Kidney glomerular epithelial cell (primary cell): ENCODE results near the gene CROCC.
"Not testable (repeated sequence)": the region's sequence is repeated elsewhere in the genome, so short reads cannot be mapped to it uniquely, and the experiment has no call there.

Experiments used
- DNase-seq: peaks from one replicate; lab custom pipeline; 2025; lab: John Stamatoyannopoulos, UW

The CROCC gene

DNA sequence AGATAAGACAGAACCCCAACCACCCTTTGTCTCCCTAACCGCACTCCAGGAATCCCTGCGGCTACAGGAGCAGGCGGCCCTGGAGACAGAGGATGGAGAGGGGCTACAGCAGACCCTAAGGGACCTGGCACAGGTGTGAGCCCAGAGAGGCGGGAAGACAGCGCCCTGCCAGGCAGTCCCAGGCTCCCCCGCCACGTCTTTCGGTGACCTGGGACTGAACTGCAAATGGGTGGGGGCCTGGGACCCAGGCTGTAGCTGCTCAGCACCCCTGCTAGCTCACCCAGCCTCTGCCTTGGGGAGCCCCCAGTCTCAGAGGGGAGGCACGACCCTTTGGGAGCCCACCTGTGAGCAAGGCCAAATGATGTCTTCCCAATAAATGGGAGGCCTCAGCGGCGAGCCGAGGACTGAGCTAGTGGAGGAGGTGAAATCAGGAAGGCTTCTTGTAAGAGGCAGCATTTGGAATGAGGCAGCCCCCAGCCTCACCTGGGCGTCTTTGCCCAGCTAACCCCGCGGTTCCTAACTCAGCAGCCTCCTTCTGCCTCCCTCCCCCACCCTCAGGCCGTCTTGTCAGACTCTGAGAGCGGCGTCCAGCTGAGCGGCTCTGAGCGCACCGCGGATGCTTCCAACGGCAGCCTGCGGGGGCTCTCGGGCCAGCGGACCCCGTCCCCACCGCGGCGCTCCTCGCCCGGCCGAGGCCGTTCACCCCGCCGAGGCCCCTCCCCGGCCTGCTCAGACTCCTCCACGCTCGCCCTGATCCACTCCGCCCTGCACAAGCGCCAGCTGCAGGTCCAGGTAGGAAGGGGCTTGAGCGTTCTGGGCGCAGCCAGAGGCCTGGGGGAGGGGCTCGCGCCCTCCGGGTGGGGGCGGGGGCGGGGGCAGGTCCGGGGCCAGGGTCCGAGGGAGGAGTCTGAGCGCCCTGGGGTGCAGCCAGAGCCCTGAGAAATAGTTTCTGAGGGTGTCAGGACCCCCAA, 16.9 kb downstream of the CROCC start:
- DNase-seq, result no peak

DNA sequence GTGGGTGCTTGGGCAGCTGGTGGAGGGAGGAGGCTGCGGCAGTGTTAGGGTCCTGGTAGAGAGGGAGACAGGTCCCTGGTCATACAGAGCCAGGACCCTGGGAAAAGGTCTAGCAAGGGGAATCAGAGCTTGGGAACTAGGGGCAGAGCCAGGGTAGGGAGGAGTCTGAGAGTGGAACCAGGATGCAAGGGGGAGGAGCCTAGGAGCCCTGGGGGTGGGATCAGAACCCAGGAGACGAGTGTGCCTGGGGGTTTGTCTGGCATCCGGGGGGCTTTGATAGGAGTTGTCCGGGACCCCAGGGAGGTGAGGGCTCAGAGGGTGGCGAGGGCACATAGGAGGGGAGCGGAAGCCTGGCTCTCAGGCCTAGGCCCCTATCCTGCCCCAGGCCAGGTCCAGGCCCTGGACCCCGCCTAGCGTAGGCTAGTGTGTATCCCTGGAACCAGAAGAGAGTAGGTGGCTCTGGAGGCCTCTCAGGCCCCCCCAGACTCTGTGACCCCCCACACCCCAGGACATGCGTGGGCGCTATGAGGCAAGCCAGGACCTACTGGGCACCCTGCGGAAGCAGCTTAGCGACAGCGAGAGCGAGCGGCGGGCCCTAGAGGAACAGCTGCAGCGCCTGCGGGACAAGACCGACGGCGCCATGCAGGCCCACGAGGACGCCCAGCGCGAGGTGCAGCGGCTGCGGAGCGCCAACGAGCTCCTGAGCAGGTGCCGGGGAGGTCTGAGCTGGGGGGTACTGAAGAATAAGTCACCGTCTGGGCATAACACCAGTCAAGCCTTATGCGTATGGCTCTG, 17.9 kb downstream of the CROCC start:
- not testable (repeated sequence) for DNase-seq

DNA sequence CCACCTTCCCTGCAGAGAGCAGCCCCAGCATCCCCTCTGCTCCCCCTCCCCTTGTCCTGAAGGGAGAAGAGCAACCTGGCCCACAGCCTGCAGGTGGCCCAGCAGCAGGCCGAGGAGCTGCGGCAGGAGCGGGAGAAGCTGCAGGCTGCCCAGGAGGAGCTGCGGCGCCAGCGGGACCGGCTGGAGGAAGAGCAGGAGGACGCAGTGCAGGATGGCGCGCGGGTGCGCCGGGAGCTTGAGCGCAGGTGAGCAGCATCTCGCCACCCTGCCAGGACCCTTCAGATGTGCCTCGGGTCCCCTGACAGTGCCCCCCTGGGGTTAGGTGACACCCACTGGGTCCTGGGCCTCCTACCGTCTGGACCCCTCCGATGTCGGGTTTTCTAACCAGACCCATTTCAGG, 22.3 kb downstream of the CROCC start:
- DNase-seq, result no peak

DNA sequence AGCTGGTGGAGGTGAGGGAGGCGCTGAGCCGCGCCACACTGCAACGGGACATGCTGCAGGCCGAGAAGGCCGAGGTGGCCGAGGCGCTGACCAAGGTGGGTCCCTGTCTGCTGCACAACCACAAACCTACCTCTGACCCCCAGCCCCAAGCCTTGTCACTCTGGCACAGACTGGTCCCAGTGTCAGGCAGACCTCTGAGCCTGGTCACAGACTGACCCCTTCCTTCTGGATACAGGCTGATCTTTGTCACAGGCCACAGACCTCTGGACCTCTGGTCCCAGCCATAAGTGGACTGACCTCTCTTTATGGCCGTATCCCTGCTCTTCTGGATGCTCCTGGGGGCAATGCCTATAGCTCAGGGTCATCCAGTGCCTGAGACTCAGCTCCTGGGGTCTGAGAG, 23.8 kb downstream of the CROCC start:
- not testable (repeated sequence) for DNase-seq

DNA sequence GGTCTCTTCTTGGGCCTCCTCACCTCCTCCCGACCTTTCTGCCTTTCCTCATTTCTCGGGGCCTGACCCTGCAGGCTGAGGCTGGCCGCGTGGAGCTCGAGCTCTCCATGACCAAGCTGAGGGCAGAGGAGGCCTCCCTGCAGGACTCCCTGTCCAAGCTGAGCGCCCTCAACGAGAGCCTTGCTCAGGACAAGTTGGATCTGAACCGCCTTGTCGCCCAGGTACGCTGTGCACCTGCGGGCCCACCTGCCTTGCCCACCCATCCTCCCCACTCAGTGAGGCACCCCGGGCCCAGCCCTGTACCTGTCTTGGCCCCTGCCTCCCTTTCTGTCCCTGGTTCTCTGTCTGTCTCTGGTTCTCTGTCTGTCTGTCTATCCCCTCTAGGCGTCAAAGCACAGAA, 24.5 kb downstream of the CROCC start:
- DNase-seq, result not testable (repeated sequence)

DNA sequence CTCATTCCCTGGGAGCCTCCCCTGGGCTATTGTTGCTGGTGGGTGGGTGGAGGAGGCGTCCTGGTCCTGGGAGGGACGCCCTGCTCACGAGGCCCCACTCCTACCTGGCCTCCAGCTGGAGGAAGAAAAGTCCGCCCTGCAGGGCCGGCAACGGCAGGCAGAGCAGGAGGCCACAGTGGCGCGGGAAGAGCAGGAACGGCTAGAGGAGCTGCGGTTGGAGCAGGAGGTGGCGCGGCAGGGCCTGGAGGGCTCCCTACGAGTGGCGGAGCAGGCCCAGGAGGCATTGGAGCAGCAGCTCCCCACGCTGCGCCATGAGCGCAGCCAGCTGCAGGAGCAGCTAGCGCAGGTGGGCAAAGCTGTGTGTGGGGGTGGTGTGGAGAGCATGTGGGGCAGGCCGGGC, 24.9 kb downstream of the CROCC start:
- no peak for DNase-seq

DNA sequence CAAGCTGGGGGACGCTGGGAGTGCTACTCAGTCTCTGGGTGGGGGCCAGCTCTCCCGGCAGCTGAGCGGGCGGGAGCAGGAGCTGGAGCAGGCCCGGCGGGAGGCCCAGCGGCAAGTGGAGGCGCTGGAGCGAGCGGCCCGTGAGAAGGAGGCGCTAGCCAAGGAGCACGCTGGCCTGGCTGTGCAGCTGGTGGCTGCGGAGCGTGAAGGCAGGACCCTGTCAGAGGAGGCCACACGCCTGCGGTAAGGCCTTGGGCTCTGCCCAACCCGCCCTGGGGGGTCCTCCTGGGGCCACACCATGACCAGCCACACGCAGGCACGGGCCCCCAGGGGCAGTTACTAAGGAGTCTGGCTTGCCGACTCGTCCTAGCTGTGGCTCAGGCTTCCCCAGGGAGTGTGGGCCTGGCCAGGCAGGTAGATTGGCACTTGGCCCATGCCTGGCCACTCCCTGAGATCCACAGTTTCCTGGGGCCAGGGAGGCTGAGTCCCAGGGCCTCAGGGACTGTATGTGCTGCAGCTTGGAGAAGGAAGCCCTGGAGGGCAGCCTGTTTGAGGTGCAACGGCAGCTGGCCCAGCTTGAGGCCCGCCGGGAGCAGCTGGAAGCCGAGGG, 26.7 kb downstream of the CROCC start:
- peak; percentile 18 for DNase-seq

DNA sequence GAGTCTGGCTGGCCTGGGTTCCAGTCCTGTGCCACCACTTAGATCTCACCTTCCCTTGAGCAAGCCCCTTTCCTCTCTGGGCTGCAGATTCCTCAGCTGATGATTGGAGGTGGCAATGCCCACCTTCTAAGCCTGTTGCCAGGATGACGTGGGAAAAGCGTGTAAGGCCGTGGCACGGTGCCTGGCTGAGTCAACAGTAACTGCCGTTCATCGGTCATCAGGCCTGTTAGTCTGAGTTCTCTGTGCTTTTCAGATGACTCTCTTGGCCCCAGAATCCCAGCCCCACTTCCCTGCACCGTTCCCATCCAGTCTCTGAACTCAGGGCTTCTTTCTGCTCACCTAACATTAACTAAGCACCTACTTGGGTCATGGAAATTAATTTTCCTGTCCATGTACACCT, 27.3 kb downstream of the CROCC start:
- DNase-seq, result not testable (repeated sequence)

DNA sequence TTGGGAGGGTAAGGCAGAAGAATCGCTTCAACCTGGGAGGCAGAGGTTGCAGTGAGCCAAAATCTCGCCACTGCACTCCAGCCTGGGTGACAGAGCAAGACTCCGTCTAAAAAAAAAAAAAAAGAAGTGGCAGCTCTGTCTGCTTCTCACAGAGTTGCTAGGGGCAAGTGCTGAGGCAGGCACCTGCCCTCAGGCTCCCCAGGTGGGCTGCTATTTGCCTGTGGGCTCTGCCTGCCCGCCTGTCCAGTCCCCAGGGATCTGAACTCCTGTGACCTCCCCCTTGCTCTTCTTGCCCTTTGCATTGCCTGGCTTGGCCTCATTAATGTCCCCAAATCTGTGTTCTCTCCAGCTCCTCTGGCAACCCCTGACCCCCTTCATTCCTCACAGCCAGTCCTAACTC, 30.6 kb downstream of the CROCC start:
- not testable (repeated sequence) for DNase-seq

DNA sequence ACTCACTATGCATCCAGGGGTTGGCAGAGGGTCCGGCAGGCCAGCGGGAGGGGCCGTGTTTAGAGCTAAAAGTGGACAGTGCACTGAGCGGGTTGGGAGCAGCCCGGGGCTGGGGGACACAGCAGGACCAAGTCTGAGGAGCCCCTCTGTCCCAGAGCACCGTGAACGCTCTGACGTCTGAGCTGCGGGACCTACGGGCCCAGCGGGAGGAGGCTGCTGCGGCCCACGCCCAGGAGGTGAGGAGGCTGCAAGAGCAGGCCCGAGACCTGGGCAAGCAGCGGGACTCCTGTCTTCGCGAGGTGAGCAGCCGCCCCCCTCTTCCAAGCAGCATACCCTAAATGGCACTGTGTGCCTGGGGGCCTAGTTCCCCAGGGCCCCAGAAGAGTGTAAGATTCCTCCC, 32.8 kb downstream of the CROCC start:
- no peak for DNase-seq

DNA sequence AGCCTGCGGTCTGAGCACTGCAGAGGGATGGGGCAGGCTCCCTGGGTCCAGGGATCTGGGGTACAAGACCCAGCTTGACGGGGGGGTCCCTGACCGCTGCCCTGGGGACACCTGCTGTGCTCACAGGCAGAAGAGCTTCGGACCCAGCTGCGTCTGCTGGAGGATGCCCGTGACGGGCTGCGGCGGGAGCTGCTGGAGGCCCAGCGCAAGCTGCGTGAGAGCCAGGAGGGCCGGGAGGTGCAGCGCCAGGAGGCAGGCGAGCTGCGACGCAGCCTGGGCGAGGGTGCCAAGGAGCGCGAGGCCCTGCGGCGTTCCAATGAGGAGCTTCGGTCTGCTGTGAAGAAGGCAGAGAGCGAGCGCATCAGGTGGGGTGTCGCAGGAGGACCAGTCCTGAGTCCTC, 33.5 kb downstream of the CROCC start:
- DNase-seq, result no peak

DNA sequence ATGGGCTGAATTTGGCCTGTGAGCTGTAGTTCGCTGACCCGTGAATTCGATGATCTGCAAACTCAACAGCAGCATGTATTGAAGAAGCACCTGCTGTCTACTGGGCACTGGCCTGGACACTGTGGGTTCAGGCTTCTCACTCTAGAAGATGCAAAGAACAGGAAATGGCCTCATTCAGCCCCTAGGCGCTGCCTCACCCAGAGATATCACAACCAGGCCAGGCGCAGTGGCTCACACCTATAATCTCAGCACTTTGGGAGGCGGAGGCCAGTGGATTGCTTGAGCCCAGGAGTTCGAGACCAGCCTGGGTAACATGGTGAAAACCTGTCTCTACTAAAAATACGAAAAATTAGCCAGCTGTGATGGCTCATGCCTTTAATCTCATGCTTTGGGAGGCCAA, 35.0 kb downstream of the CROCC start:
- no peak for DNase-seq

DNA sequence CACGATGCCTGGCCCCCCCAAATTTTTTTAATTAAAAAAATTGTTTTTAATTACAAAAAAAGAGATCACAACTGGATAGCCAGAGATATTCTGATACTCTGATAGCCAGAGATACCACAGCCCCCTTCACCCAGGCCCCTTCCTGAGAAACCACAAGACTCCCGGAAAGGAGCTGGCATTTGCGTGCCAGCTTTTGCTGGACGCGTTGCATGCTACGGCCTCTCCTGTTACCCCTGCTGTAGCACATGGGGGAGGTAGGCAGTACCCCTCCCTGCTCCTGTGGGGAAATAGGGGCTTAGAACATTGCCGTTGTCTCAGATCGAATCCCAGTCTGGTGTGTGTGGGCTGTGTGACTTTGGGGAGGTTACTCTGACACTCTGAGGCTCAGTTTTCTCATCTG, 36.0 kb downstream of the CROCC start:
- DNase-seq, result no peak

DNA sequence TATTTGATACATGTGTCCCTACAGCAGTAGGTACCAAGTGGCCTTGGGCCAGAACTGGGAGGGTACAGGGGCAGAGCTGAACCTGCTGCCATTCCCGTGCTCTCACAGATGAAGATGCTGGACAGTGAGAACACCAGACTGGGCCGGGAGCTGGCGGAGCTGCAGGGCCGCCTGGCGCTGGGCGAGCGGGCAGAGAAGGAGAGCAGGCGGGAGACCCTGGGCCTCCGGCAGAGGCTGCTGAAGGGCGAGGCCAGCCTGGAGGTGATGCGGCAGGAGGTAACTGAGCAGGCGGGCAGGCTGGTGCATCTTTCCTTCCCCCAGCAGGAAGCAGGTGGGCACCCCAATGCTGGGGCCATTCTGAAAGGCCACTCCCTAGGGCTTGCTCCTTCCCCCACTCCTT, 36.7 kb downstream of the CROCC start:
- no peak for DNase-seq

DNA sequence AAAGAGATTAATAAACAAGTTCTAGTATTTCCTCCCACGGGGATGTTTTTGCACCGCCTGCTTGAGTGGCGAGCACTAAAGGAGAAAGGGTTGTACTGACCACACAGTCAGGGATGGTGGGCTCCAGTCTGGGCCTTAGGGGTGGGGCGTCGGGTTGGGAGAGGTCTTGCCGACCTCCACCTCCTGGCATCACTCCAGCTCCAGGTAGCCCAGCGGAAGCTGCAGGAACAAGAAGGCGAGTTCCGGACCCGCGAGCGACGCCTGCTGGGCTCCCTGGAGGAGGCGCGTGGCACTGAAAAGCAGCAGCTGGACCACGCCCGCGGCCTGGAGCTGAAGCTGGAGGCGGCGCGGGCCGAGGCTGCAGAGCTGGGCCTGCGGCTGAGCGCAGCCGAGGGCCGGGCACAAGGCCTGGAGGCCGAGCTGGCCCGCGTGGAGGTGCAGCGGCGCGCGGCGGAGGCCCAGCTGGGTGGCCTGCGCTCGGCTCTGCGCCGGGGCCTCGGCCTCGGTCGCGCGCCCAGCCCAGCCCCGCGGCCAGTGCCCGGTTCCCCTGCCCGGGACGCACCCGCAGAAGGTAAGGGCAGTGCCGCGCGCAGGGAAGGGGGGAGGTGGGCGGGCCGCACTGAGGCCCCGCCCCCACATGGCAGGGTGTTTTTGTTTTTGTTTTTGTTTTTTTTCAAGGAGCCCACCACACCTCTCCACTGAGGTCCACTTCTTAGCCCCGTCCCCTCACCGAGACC, 39.0 kb downstream of the CROCC start:
- DNase-seq, result peak; percentile 56

DNA sequence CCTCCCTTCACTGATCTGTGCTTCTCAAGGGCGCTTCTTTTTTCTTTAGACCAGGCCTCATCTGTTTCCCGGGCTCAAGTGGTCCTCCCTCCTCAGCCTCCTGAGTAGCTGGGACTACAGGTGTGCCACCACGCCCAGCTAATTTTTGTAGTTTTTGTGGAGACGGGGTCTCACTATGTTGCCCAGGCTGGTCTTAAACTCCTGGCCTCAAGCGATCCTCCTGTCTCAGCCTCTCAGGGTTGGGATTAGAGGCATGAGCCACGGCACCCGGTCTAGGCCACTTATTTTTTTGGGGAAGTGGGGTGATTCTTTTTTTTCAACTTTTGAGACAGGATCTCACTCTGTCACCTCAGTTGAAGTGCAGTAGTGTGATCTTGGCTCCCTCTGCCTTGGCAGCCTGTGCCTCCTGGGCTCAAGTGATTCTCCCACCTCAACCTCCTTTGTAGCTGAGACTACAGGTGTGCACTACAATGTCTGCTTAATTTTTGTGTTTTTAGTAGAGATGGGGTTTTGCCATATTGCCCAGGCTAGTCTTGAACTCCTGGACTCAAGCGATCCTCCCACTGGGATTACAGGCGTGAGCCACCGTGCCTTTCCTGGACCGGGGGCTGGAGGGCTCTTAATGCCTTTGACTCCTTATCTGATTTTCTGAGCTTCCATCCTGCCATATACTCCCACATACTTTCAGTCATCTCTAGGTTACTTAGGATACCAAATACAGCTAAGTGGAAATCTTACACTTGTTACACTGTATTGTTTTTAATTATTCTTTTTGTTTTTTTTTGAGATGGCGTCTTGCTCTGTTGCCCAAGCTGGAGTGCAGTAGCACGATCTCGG, 39.8 kb downstream of the CROCC start:
- peak; percentile 59 for DNase-seq

DNA sequence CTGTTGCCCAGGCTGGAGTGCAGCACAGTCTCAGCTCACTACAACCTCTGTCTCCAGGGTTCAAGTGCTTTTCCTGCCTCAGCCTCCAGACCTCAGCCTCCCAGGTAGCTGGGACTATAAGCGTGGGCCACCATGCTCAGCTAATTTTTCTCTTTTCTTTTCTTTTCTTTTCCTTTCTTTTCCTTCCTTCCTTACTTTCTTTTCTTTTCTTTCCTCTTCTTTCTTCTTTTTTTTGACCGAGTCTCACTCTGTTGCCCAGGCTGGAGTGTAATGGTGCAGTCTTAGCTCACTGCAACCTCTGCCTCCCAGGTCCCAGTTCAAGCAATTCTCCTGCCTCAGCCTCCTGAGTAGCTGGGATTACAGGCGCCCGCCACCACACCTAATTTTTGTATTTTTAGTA, 42.4 kb downstream of the CROCC start:
- DNase-seq, result not testable (repeated sequence)

DNA sequence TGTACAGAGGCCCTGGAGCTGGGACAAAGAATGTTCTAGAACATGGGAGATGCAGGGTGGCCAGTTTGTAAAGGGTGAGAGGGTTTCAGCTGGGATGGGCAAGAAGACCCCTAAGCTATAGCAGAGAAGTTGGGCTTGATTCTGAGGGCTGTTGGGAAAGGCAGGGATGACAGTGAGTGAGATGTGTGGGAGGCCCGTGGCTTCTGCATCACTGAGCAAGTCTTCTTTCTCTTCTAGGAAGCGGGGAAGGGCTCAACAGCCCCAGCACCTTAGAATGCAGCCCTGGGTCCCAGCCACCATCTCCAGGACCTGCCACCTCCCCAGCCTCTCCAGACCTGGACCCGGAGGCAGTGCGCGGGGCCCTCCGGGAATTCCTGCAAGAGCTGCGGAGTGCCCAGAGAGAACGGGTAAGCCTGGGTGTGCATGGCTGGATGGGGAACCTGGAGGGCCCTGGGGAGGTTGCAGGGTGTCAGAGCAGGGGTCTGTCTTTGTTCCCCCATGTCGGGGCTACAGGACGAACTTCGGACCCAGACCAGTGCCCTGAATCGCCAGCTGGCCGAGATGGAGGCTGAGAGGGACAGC, 43.8 kb downstream of the CROCC start:
- no peak for DNase-seq

DNA sequence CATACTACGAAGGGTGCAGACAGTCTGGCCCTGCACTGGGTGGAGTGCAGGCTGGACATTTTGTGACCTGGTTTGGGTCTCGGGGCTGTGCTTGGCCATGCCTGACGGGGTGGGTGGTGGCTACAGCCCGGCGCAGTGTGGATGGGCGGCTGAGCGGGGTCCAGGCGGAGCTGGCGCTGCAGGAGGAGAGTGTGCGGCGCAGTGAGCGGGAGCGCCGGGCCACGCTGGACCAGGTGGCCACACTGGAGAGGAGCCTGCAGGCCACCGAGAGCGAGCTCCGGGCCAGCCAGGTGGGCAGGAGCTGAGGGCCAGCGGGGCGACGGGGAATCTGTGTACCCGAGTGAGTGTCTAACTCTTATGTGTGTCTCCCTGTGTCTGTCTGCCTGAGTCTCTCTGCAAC, 44.6 kb downstream of the CROCC start:
- DNase-seq, result no peak

DNA sequence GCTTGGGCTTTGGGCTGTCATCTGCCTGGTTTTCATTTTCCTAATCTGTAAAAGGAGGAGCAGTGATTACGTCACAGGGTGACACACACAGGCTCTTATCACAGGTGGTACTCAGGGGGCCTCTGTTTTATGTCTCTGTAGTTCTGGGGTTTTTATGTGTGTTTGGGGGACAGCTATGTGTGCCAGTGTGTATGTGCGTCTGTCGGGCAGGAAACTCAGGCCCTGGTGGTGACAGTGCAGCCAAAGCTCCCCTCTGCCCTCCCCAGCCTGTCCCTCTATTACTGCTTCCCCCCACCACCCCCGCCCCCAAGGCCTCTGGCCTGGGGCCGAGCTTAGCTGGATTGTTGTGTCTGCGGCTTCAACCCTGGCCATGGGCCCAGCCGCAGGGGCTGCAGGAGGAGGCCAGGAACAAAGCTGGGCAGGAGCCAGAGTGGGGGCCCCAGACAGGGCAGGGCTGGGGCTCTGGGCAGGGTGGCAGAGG, 45.4 kb downstream of the CROCC start:
- no peak for DNase-seq

DNA sequence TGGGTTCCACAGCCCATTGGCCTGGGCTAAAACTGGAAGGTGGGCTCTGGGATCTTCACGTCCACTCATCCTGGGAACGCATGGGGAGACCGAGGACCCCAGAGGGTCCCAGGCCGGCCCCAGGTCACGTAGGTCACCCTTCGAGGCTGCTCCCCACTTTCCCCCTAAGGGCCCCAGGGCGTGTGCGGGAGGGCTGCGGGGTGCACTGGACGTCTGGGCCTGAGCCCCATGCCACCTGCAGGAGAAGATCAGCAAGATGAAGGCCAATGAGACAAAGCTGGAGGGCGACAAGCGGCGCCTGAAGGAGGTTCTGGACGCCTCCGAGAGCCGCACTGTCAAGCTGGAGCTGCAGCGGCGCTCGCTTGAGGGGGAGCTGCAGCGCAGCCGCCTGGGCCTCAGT, 46.2 kb downstream of the CROCC start:
- no peak for DNase-seq
